ENCODE results near the gene KLHDC7B. TPM values are rescaled to one million over a fixed set of nuclear protein-coding genes. Genes with fewer than 3 reads are reported as not detected.

Gene KLHDC7B
- total and polyA plus RNA-seq, 10 of the 15 experiments (the other 5 are each of a cell fraction or from before 2014, with no cell fraction given): 0.05 to 2.2 (median 0.93) TPM; not detected in 2

DNA sequence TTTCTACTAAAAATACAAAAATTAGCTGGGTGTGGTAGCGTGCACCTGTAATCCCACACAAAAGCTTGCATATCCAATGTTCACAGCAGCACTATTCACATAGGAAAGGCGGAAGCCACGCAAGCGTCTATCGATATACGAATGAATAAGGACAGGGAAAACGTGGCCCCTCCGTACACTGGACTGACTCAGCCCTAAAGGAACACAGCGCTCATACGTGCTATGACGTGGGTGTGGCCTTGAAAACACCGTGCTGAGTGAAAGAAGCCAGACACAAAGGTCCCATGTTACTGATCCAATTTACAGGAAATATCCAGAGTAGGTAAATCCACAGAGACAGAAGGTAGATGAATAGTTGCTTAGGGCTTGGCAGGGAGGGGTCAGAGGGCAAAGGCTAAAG, 45.2 kb upstream of the KLHDC7B start:
- SMC1A ChIA-PET (ENCODE audit: uncharacterized antibody, unreplicated experiment): no interaction called here
- Histone ChIP-seq H3K27ac (ENCODE audit: control insufficient read depth, insufficient read depth) (no peak overlapping the region), H3K9ac (ENCODE audit: control insufficient read depth, insufficient read depth, low read length) (no peak overlapping the region), H3K4me3 (no peak overlapping the region), H4K20me1 (ENCODE audit: control insufficient read depth, insufficient read depth) (no peaks in the 10 kb centered on the region), H3K4me2 (ENCODE audit: control insufficient read depth, insufficient read depth) (no peak overlapping the region), H3K4me1 (ENCODE audit: control insufficient read depth, insufficient read depth, low read length) (no peaks in the 10 kb centered on the region; the same call in 1 of the 2 replicates), H2AFZ (ENCODE audit: control insufficient read depth, low read depth, low read length) (no peak overlapping the region), H3K9me3 (replicated peaks; ENCODE audit: control insufficient read depth, insufficient read depth, low read length) (no peaks in the 10 kb centered on the region), H3K79me2 (ENCODE audit: control insufficient read depth, insufficient read depth, low read length) (no peaks in the 10 kb centered on the region), H3K36me3 (ENCODE audit: control insufficient read depth in 2 of 2, insufficient read depth in 2 of 2, low read length in 1 of 2) (peaks cover under 1 to 8% of the 10 kb centered on the region in 2 experiments; a peak in 3 of 4 replicates), H3K27me3 (replicated peaks in 1 of 2; ENCODE audit: control insufficient read depth in 2 of 2, insufficient read depth in 2 of 2, low read length in 1 of 2) (no peaks in the 10 kb centered on the region)
- FAIRE-seq (no peak), DNase-seq (ENCODE audit: low read depth, low spot score) (no peak), ATAC-seq (no peak)
- RAD21 ChIA-PET (ENCODE audit: unreplicated experiment): interaction anchor here (1.2 kb wide), 1 partner anchor 120 kb away, joined by 3 read pairs; no protein-coding TSS in a partner anchor
- BruUV-seq (replicated peaks): no TSS peak
- in situ Hi-C loops (cut with MboI): no loop called here
- 96% methylated on average over 12 of the region's 12 CpGs for WGBS (ENCODE audit: insufficient coverage, insufficient replicate concordance, low lambda C conversion rate, missing lambda C conversion rate)
- CTCF ChIA-PET: interaction anchor here (1.4 to 4.8 kb wide), 2 partner anchors 10 to 120 kb away, joined by 3 to 28 read pairs; no protein-coding TSS in a partner anchor
- TF ChIP-seq KLF5 (IDR thresholded peaks at IDR 0.05; ENCODE audit: partially characterized antibody) (no peak), ETV6 (conservative IDR thresholded peaks at IDR 0.05 in 1 of 2, IDR thresholded peaks at IDR 0.05 in 1 of 2; ENCODE audit: borderline replicate concordance in 1 of 2, low read depth in 1 of 2) (no peak)
- intact Hi-C loops (cut with micrococcal nuclease; ENCODE audit: unreplicated experiment): no loop called here
- POLR2A ChIA-PET: no interaction called here

DNA sequence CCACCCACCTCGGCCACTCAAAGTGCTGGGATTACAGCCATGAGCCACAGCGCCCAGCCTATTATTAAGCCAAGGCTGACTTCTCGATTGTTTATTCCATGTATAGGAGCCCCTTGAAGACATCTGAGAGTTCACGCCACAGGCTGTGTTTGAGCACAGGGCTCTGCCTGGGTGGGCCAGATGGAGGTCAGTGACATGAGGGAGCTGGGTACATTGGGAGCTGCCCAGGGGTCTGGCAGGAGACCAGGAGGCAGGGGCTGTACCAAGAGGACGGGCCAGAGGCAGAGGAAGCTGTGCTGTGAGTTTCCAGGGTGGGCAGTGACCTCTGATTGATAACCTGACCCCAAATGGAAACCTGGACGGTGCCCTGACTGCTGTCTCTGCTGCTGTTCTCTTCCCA, 43.6 kb upstream of the KLHDC7B start:
- H4K20me1 ChIP-seq (ENCODE audit: control insufficient read depth, insufficient read depth): no peaks in the 10 kb centered on the region
- H3K4me1 ChIP-seq (ENCODE audit: control insufficient read depth, insufficient read depth, low read length): peaks cover 4% of the 10 kb centered on the region
- FAIRE-seq: no peak
- in situ Hi-C loops (cut with MboI): no loop called here
- H3K4me2 ChIP-seq (ENCODE audit: control insufficient read depth, insufficient read depth): no peak overlapping the region
- H3K27ac ChIP-seq (ENCODE audit: control insufficient read depth, insufficient read depth): no peak overlapping the region
- DNase-seq (ENCODE audit: low read depth, low spot score): no peak
- H3K4me3 ChIP-seq: no peak overlapping the region
- H3K9me3 ChIP-seq (replicated peaks; ENCODE audit: control insufficient read depth, insufficient read depth, low read length): no peaks in the 10 kb centered on the region
- H3K79me2 ChIP-seq (ENCODE audit: control insufficient read depth, insufficient read depth, low read length): peaks cover 10% of the 10 kb centered on the region
- TF ChIP-seq SMC3 (IDR thresholded peaks at IDR 0.05; ENCODE audit: borderline replicate concordance, low read length): no peak
- TF ChIP-seq ZZZ3 (IDR thresholded peaks at IDR 0.05; ENCODE audit: control insufficient read depth, insufficient read length, low read depth): no peak
- TF ChIP-seq RB1 (IDR thresholded peaks at IDR 0.05; ENCODE audit: borderline replicate concordance): no peak
- TF ChIP-seq ZNF24 (IDR thresholded peaks at IDR 0.05): no peak
- ChIA-PET SMC1A (ENCODE audit: uncharacterized antibody, unreplicated experiment) (interaction anchor here (1.7 kb wide), 1 partner anchor 119 kb away, joined by 4 read pairs; no protein-coding TSS in a partner anchor), CTCF (interaction anchor here (0.9 kb wide), 1 partner anchor 8 kb away, joined by 3 read pairs; no protein-coding TSS in a partner anchor), RAD21 (ENCODE audit: unreplicated experiment) (no interaction called here), POLR2A (interaction anchor here (0.6 kb wide), 1 partner anchor 29 kb away, joined by 3 read pairs; no protein-coding TSS in a partner anchor)
- peaks cover 4 to 8% of the 10 kb centered on the region in 2 experiments; a peak in 3 of 4 replicates for H3K36me3 ChIP-seq (ENCODE audit: control insufficient read depth in 2 of 2, insufficient read depth in 2 of 2, low read length in 1 of 2)
- intact Hi-C loops (cut with micrococcal nuclease; ENCODE audit: unreplicated experiment): no loop called here
- no peak overlapping the region for H2AFZ ChIP-seq (ENCODE audit: control insufficient read depth, low read depth, low read length)
- H3K9ac ChIP-seq (ENCODE audit: control insufficient read depth, insufficient read depth, low read length): no peak overlapping the region
- WGBS (ENCODE audit: insufficient coverage, insufficient replicate concordance, low lambda C conversion rate, missing lambda C conversion rate): 96% methylated on average over 6 of the region's 6 CpGs
- no peak for ATAC-seq
- no TSS peak for BruUV-seq (replicated peaks)
- no peaks in the 10 kb centered on the region for H3K27me3 ChIP-seq (replicated peaks in 1 of 2; ENCODE audit: control insufficient read depth in 2 of 2, insufficient read depth in 2 of 2, low read length in 1 of 2)

All from GM12878 (cell line).